NCI-H2107 treated with DMSO at 0.1 percent for 48 hours (cell line): ENCODE data around the gene CBX3.
"Not testable (repeated sequence)": the region's sequence is repeated elsewhere in the genome, so short reads cannot be mapped to it uniquely, and the experiment has no call there.

ENCODE experiments used
- DNase-seq: peaks from one replicate; lab custom pipeline; 2025; ENCODE audit not compliant: unreplicated experiment; lab: John Stamatoyannopoulos, UW

The CBX3 gene

GRCh38 chr7:26187380-26188205 lies 14.0 kb upstream of the CBX3 start:
- DNase-seq, result no peak

GRCh38 chr7:26188206-26188956 lies 13.2 kb upstream of the CBX3 start:
- DNase-seq, result no peak

- DNase-seq, result no peak
Observed at GRCh38 chr7:26188957-26189541, 12.5 kb upstream of the CBX3 start.

DNA sequence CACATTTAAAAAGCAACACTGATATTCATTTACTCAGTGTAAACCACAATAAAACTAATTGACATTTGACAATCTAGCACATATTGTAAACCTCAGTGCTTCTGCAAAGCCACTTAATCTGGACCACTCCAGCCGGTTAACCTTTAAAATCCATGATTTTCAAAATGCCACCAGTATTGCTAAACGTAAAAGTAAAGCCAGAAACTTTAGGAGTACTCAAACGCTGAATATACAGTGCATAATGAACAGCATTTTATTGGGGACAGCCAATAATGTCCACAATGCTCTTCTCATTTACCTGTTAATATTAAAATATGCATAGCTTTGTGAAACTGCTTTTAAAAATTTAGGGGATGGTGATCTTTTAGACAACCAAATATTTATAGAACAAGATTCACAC lies 11.8 kb upstream of the CBX3 start:
- DNase-seq, result no peak

DNA sequence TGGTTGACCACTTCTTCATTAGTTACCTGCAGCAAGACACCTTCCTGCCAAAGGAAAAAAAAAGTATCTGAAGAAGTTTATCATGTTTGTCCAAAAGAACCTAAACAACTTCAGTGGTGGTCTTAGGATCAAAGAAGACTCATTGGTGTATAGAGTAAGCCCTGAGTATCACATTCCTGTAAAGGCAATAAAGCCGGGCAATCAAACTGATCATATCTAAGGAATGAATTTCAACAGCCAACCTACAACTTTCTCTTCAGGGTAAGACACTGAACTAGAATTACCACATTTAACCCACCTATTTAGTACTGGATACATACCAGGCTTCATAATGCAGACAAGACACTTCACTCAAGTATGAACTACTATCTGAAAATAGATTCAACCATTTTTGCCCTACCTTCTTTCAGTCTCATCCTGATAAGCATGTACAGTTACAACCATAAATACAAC lies 11.1 kb upstream of the CBX3 start:
- no peak for DNase-seq

GRCh38 chr7:26191233-26191973 lies 10.1 kb upstream of the CBX3 start:
- no peak for DNase-seq

DNA sequence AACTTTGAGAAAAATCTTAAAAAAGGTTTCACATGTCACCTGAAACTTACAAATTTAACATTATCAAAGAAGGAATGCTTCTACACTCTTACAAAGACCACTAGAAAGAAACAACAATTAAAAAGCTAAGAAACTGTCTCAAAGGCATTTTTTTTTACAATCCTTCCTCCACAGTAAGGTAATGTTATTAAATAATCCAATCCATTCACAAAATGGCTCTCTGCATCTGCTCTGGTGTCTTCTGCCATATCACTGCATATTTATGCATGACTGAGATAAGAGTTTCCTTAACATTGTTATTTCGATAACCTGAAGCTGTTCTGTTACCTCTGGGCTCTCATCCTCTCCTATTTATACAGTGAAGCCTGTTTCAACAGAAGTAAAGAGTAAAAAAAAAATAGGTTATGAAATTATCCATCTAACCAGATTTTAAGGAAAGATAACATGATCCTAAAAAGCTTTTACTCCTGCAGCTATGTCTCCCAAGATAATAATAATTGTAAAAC lies 9.5 kb upstream of the CBX3 start:
- no peak for DNase-seq

- no peak for DNase-seq
Observed at GRCh38 chr7:26192485-26193087, 9.0 kb upstream of the CBX3 start.

GRCh38 chr7:26193432-26194207 lies 7.9 kb upstream of the CBX3 start:
- DNase-seq, result no peak

GRCh38 chr7:26194764-26195163 lies 6.8 kb upstream of the CBX3 start:
- DNase-seq, result not testable (repeated sequence)

DNA sequence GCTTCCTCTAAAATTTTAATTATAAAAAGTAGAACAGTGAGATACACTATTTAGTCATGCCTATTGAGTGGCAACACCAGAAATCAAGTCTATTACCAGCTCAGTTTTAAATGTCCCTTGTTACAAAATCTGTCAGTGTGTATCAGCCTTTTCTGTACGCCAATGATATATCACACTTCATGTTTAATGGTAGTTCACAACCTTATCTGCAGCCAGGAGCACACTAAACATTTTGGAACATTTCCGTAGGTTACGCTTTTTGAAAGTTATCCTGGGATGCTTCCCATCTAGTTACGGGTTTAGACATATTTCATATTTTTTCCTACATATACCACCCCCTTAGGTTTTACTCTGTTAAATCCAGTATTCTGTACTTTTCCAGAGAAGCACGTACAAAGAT lies 6.4 kb upstream of the CBX3 start:
- DNase-seq, result no peak

DNA sequence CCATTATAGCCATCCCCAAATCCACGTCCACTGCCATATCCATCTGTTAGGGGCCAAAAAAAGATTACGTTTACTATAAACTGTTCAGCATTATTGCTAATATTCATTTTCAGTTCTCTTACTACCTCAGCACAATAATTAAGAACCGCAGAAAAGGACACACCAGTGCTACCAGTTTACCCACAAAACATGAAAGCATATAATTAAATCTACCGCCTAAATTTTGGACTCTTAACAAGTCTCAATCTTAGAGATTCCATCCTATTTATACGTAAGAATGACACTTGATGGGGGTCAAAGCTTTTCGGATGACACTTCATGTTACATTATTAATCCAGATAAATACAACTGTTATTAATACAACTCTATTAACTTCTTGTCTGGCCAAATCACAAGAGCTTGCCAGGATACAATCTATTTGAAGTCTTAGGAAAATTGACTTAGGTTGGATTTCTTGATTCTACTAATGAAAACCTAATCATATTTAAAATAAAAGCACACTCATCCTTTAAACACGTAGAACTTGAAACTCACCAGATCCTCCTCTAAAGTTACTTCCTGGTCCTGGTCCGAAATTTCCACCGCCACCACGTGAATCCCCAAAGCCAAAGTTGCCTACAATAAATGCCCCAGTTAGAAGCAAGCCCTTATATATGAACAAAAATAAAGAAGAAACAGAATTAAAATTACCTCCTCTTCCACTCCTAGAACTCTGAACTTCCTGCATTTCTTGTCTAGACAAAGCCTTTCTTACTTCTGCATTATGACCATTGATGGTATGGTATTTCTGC lies 5.5 kb upstream of the CBX3 start:
- DNase-seq, result no peak

DNA sequence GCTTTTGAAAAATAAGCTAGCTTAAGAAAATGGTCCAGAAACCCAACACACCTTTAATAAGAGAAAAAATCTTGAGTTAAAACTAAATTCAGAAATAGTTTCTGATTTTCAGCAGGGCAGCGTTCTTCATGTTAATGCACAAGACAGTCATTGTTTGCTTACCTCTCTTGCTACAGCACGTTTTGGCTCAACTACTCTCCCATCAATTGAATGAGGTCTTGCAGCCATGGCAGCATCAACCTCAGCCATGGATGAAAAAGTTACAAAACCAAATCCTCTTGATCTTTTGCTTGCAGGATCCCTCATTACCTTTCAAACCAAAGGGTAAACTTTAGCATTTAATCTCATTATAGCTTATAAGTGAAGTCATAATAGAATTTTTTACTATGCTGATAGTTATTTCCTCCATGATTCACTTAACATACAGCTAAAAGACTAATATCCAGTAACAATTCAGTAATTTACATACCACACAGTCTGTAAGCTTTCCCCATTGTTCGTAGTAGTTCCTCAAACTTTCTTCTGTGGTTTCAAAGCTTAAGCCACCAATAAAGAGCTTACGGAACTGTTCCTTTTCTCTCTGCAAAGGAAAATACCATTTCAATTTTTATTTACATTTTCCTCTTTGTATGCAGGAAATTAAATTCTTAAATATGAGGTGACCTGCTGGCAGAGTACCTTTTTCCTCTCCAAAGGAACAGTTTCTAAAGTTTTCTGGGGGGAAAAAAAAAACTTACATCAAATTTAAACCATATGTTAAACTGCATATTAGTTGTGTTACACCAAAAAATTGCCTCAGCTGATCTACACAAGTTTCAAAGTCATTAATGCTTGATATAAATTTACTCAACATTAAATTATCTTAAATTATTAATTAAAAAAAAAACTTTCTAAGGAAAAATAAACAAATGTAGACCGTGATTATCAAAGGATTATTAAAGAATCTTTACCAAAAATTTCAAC lies 4.1 kb upstream of the CBX3 start:
- DNase-seq, result no peak

DNA sequence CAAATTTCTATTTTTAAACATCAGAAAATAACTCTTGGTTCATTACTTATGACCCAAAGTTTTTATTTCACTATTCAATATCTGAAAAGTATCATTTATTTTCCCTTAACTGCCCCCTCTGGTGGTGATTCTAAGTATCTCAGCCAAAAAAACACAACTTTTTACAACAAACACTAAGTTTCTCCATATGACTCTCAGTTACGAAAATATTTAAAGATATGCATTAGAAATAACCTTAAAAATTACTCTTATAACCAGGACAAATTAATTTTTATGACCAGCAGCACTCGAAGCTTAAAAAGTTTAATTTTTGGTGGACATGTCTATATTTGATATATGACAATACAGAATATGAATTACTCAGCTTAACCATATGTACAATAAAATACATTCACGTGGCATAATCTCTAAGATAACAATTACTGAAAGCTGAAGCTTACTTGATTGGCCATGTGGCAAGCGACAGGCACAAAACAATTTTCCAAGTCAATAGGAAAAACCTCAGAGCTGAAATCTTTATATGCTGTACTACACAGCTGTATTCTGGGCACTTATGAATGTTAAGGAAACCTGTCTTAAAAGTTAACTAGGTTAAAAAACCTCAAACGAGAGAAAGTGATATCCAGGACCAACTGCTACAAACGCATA lies 3.3 kb upstream of the CBX3 start:
- DNase-seq, result peak; percentile 31

DNA sequence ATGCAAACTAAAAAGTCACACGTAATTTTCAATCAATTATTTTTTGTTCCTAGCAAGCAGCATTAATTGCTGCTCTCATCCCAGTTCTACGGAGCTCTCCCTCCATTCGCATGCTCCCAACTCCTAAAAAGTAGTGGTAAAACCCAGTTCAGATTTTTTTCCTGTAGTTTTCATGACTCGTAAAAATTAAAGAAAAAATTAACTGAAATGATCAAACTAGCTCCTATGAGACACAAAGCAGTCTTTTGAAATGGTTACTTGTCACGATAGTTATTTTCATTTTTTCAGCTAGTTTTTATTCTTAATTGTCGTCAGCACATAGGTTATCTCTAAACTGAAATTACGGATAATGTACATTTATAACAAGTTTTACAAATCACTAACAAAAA lies 2.8 kb upstream of the CBX3 start:
- DNase-seq, result no peak

GRCh38 chr7:26199301-26200037 lies 2.1 kb upstream of the CBX3 start:
- peak; percentile 37 for DNase-seq

DNA sequence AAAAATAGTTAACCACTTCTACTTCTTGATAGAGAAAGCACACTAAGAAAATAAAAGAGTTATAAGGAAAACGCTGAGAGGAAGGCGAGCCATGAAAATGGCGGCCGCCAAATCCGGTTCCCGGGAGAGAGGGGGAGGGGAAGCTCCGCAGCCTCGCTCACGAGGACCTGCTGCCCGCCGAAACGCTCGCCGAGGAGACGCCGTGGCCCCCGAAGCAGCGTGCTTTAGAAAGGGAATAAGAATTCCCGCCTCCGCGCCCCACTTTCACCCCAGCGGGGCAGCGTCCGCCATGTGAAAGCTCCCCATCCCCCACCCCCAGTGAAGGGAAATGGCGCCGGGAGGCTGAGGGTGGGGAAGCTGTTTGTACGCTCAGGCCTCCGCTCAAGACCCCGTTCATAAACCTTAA lies 1.5 kb upstream of the CBX3 start:
- peak; percentile 39 for DNase-seq
